IPS-11a (cell line): ENCODE measurements around the gene SHROOM1.

ENCODE experiments used
- H3K4me3 ChIP-seq: one replicate; pipeline ENCODE4 v1.5.1; 2013; ENCODE audit warnings: low read depth, low read length, control low read depth

The SHROOM1 gene

GRCh38 chr5:132778129-132778528 lies 52.3 kb downstream of the SHROOM1 start:
- H3K4me3 ChIP-seq, result peak overlapping the region; percentile 66

- peak within 1 kb of the TSS; percentile 66 for H3K4me3 ChIP-seq
These were observed 53.0 kb downstream of the SHROOM1 start, which contains the start of gene SEPTIN8 for GRCh38 chr5:132777209-132778069. TSS of gene SEPTIN8 (minus strand) at chr5:132777239. CDS start at chr5:132777137, 102 bp downstream.

DNA sequence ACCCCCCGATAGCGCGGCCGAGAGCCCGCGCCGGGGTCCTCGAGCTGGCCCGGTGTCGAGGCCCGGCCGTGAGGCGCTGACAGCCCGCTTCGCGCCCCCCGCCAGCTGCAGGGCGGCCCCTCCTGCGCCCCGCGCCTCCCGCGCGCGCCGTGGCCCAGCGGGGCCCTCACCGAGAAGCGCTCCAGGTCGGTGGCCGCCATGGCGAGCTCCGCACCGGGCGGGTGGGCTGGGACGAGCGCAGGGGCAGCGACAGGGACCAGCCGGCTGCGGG lies 53.6 kb downstream of the SHROOM1 start:
- H3K4me3 ChIP-seq, result peak overlapping the region; percentile 66

DNA sequence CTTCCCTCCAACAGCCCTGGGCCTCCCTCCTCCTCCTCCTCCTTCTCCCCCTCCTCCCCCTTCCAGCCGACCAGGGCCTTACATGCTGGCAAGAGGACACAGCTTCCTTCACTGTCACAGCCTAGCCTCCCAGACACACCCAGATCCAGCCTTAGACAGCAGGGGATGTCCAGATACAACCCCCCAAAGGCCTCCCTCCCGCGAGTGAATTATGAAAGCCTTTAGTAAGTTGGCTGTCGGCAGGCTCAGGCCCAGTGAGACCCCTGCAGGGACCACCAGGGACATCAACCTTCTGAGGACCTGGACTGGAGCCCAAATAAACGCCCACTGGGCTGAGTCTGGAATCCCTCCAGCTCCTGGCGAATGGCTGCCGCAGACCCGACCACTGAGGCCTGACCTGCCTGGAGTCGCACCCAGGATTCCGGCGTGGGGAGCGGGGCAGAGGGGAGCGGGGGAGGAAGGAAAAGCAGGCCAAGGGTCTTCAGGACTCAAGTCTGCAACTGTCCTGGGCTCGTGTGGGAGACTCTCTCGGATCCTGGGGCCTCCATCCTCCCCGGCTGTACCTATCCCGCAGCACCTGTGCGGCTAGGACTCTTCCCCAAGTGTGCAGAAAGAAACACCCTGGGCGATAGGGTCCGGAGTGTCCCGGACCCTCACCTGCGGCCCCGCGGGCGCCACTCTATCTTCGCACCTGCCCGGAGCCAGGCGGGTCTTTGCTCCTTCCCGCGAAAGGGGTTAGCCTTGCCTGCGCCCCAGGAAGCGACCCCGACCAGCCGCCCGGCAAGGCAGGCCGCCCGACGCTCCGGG lies 54.1 kb downstream of the SHROOM1 start:
- H3K4me3 ChIP-seq, result peak overlapping the region; percentile 66

DNA sequence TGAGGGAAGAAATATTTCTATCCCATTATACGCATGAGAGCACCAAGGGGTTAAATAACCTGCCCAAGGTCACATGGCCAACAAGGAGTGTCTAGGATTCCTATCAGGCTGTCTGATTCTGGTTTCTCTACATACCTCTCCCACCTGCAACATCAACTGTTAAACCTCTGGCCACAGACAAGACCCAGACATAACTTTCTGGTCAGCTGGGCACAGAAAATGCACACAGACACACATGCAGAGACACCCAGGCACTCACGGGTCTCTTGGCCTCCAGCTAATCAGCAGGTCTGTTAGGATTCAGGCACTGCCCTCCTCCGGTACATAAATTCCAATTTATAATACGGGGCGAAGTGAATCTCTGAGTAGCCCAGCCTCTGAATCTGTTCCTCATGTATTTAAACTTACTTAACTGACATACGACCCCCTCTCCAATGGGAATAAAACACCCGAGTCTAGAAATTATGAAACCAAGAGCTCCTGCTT lies 54.9 kb downstream of the SHROOM1 start:
- no peak overlapping the region for H3K4me3 ChIP-seq

DNA sequence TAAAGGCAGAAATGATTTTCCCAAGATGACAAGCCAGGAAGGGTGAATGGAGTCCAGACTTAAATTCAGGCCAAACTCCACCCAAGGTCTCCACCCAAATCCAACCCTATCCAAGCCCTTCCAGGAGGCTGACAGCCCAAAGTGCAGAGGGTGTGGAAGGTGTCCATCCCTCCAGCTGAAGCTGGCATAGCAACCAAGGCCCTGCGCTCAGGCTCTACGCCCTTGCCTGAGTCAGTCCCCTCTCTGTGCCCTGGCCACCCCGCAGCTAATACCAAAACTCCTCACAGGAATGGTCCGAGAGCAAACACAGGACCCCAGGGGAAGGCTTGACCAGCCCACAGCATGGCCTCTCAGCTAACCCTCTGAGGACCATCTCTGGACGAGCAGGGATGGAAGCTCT lies 55.6 kb downstream of the SHROOM1 start:
- H3K4me3 ChIP-seq, result no peak overlapping the region

GRCh38 chr5:132774406-132774805 lies 56.0 kb downstream of the SHROOM1 start:
- H3K4me3 ChIP-seq, result no peak overlapping the region

DNA sequence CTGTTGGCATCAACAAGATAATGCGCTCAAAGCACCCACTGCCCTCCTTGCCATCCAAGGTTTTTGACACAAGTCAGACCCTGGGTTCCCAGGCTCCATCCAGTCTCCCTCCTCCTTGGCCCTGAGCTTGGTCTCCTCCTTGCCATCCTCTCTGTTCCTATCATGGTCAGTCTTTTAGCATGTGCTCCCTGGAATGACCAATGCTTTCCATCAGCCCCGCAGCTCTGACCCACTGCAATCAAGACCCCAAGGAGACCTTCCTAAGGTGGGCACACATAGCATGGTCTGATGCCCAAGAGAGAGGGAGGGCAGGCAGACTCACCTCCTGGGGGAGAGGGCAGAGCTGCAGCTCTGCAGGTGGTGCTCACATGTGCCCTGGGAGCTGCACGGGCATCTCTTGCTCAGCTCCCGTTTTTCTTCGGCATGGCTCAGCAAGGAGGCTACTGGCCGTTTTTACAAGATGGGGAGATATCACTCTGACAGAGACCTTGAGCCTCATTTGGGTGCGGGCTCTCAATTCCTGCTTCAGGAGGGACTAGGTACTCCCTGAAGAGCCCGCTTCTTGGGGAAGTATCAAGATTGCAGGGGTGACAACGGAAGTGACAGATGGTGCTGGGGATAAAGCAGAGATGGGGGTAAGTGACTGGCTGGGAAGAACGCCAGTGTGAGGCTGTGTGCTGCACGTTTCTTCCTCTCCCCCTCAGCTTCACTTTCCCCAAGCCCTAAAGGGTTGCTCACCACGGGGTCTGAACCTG lies 56.7 kb downstream of the SHROOM1 start:
- H3K4me3 ChIP-seq, result no peak overlapping the region

- H3K4me3 ChIP-seq, result no peak overlapping the region
These were observed 57.3 kb downstream of the SHROOM1 start for GRCh38 chr5:132773114-132773513.

- H3K4me3 ChIP-seq, result no peak overlapping the region
These were observed 58.0 kb downstream of the SHROOM1 start for GRCh38 chr5:132772291-132773070.
